ENCODE measurements around the gene SUPT3H. TPM values are rescaled to one million over a fixed set of nuclear protein-coding genes. Genes with fewer than 3 reads are reported as not detected.

The SUPT3H gene
- total RNA-seq, 1 experiment from 2014 or later, result 3.6 TPM

DNA sequence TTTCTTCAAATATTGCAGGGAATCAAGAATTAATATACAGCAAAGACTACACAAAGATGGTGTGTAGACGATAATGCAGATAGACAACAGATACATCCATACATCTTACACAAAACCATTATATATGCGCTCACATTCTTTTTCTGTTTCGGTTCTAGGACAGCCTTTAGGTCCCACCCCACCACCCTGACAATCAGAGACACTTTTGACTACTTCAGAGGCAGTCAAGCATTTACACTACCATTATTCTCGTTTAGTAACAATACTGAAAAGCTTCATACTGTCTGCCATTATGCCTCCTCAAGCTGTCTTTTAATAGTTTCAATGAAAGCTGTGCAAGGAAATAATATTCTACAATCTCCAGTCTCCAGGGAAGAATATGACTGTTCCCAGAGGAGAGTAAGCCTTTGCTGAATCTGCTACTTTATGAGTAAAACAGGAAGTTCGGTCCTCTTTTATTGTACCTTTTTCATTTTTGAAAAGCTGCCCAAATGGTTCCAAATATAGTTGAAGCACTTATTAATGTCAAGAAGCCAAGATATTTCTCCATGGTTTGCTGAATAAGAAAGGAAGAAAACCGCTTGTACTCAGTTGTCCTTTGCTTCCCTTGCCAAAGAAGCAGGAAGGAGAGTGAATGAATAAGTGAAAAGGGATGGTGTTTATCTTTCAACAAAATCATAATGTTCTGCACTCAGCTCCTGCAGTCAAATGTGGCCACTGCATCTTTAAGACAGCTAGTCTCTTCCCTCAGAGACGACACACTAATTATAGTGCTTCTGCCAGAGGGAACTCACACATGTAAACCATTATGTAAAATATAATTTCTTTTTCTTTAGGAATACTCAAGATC is 521.9 kb downstream of the SUPT3H start:
- Histone ChIP-seq H3K9me2 (replicated peaks; ENCODE audit: low read length) (no peaks in the 10 kb centered on the region), H3K4me3 (ENCODE audit: low read length) (no peak overlapping the region), H3K27ac (ENCODE audit: low read length) (no peak overlapping the region), H2AFZ (ENCODE audit: low read length) (no peak overlapping the region), H3K79me2 (ENCODE audit: low read length) (no peaks in the 10 kb centered on the region), H3K4me1 (ENCODE audit: insufficient read depth, low read length) (no peaks in the 10 kb centered on the region), H3K36me3 (ENCODE audit: low read depth, low read length) (no peaks in the 10 kb centered on the region), H3F3A (ENCODE audit: low read length, unreplicated experiment) (no peaks in the 10 kb centered on the region), H3K4me2 (ENCODE audit: low read length) (no peak overlapping the region), H4K20me1 (ENCODE audit: low read length) (no peaks in the 10 kb centered on the region), H3K27me3 (ENCODE audit: low read length) (no peaks in the 10 kb centered on the region), H3K9ac (ENCODE audit: low read length) (no peak overlapping the region), H3K9me3 (ENCODE audit: low read length) (no peaks in the 10 kb centered on the region)
- TF ChIP-seq, protein P1, sequence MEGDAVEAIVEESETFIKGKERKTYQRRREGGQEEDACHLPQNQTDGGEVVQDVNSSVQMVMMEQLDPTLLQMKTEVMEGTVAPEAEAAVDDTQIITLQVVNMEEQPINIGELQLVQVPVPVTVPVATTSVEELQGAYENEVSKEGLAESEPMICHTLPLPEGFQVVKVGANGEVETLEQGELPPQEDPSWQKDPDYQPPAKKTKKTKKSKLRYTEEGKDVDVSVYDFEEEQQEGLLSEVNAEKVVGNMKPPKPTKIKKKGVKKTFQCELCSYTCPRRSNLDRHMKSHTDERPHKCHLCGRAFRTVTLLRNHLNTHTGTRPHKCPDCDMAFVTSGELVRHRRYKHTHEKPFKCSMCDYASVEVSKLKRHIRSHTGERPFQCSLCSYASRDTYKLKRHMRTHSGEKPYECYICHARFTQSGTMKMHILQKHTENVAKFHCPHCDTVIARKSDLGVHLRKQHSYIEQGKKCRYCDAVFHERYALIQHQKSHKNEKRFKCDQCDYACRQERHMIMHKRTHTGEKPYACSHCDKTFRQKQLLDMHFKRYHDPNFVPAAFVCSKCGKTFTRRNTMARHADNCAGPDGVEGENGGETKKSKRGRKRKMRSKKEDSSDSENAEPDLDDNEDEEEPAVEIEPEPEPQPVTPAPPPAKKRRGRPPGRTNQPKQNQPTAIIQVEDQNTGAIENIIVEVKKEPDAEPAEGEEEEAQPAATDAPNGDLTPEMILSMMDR (conservative IDR thresholded peaks at IDR 0.05; ENCODE audit: low read depth, low read length), result no peak
- TF ChIP-seq EZH2phosphoT487 (IDR thresholded peaks at IDR 0.05; ENCODE audit: borderline replicate concordance, low read length) (no peak), EZH2 (IDR thresholded peaks at IDR 0.05; ENCODE audit: low read length, unreplicated experiment) (no peak)
- intact Hi-C loops (cut with micrococcal nuclease), result loop anchor here (10.0 kb wide), 1 partner anchor 201 kb away; no protein-coding TSS in a partner anchor
- POLR2A ChIA-PET (ENCODE audit: unreplicated experiment), result no interaction called here
- DNase-seq, result no peak
- no TSS peak for BruUV-seq (replicated peaks)
- CTCF ChIA-PET, result no interaction called here
- no peak for ATAC-seq

DNA sequence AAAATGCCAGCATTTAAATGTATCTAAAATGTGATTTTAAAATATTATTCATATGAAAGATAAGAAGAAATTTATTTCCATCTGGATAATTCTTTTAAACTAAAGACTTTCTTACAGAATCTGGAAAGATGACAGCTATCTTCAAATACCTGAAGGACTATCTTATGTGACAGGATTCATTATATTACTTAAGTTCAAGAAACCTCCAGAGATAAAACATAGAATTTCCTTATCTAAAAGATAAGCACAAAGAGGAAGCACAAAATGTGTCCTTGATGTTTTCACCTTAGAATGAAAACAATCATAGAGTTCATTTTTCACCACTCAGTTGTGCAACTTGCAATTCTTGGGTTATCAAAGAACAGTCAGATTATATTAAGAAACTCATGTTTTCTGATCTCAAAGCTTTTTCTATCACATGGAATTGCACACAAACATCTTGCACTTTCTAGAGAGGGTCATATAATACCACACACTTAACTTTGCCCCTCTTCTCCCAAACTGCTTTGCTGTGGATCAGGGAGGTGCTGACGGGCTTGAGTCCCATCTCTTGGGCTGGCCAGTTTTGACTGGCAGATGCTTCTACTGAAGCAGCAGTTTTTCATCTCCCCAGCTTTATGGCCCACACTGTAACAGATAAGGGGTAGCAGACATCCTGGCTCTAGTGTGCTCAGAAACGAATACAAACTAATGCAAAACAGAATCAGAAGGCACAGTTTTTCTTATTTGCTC is 522.9 kb downstream of the SUPT3H start:
- Histone ChIP-seq H3K36me3 (ENCODE audit: low read depth, low read length) (no peaks in the 10 kb centered on the region), H3K9me3 (ENCODE audit: low read length) (no peaks in the 10 kb centered on the region), H3K4me2 (ENCODE audit: low read length) (no peak overlapping the region), H3K27me3 (ENCODE audit: low read length) (no peaks in the 10 kb centered on the region), H4K20me1 (ENCODE audit: low read length) (no peaks in the 10 kb centered on the region), H3K79me2 (ENCODE audit: low read length) (no peaks in the 10 kb centered on the region), H3K27ac (ENCODE audit: low read length) (no peak overlapping the region), H3F3A (ENCODE audit: low read length, unreplicated experiment) (no peaks in the 10 kb centered on the region), H3K9me2 (replicated peaks; ENCODE audit: low read length) (no peaks in the 10 kb centered on the region), H3K4me1 (ENCODE audit: insufficient read depth, low read length) (no peaks in the 10 kb centered on the region), H2AFZ (ENCODE audit: low read length) (no peak overlapping the region), H3K9ac (ENCODE audit: low read length) (no peak overlapping the region), H3K4me3 (ENCODE audit: low read length) (no peak overlapping the region)
- TF ChIP-seq EZH2phosphoT487 (IDR thresholded peaks at IDR 0.05; ENCODE audit: borderline replicate concordance, low read length) (no peak), EZH2 (IDR thresholded peaks at IDR 0.05; ENCODE audit: low read length, unreplicated experiment) (no peak)
- TF ChIP-seq, protein P1 (conservative IDR thresholded peaks at IDR 0.05; ENCODE audit: low read depth, low read length), result no peak
- BruUV-seq (replicated peaks), result no TSS peak
- intact Hi-C loops (cut with micrococcal nuclease), result loop anchor here (10.0 kb wide), 1 partner anchor 200 kb away; no protein-coding TSS in a partner anchor
- ATAC-seq (no peak), DNase-seq (no peak)
- POLR2A ChIA-PET (ENCODE audit: unreplicated experiment), result no interaction called here
- CTCF ChIA-PET, result no interaction called here

Measured in PC-3 (cell line).